HCT116 (cell line): Measurements from ENCODE around the gene CREBBP. TPM values are rescaled to one million over a fixed set of nuclear protein-coding genes. Genes with fewer than 3 reads are reported as not detected.

ENCODE experiments used
- ATAC-seq: fragments of 200-7000 bp; cut with Tn5 transposase; 2 replicates; pipeline ENCODE4 v1.9.1; 2020; ENCODE audit warnings: mild to moderate bottlenecking, moderate library complexity
- BruUV-seq: library from RNA; stranded (reverse); fragments of 400-500 nt; replicated peaks from 2 replicates; lab custom pipeline; 2021; lab: Mats Ljungman, UMichigan
- CTCF ChIA-PET: fragments of 300-600 bp; sonication (Branson Sonifier 250); formaldehyde crosslinking; loops from one replicate; lab custom pipeline; 2021; ENCODE audit warnings: antibody characterized with exemption; lab: Charles Lee
- POLR2A ChIA-PET: fragments of 300-600, 350-600 bp; sonication (Branson Sonifier 250); formaldehyde crosslinking; loops from one replicate; lab custom pipeline; 2021; ENCODE audit warnings: antibody characterized with exemption; lab: Charles Lee
- RAD21 ChIA-PET, 2 experiments: fragments of 300-600 bp; sonication (Branson Sonifier 250); formaldehyde crosslinking; loops; one replicate each; lab custom pipeline; 2023; ENCODE audit warnings: low total read pairs in 2 of 2; ENCODE audit not compliant: uncharacterized antibody in 2 of 2, unreplicated experiment in 2 of 2, low non-redundant PET in 1 of 2; lab: Charles Lee
- DNase-seq: peaks from one replicate; pipeline ENCODE4 v3.0.0-alpha.2; 2010; ENCODE audit warnings: low read depth, low spot score
- H2AFZ ChIP-seq: fragments of 200-600 bp; shearing (Covaris generic), sonication (generic); 2 replicates; pipeline ENCODE4 v1.6.1; 2017; ENCODE audit warnings: low read depth, mixed run types, mixed read lengths, antibody characterized with exemption, low read length; ENCODE audit not compliant: poor library complexity, severe bottlenecking
- H3K27ac ChIP-seq: 2 replicates; pipeline ENCODE4 v1.5.1; 2012; ENCODE audit warnings: low read depth, low read length
- H3K27me3 ChIP-seq: fragments of 200-600 bp; sonication (generic); 2 replicates; pipeline ENCODE4 v1.6.1; 2016; ENCODE audit warnings: mixed run types, low read length, mixed read lengths; ENCODE audit not compliant: insufficient read depth
- H3K36me3 ChIP-seq, 2 experiments: fragments of 200-500 bp in 1 of 2; fragments of 200-600 bp in 1 of 2; sonication (Bioruptor generic) in 1 of 2; sonication (generic) in 1 of 2; 2 replicates each; pipeline versions ENCODE4 v1.5.1 to v1.6.1; 2014 to 2016; ENCODE audit warnings: low read length in 2 of 2, inconsistent platforms in 1 of 2, mixed read lengths in 1 of 2, mixed run types in 1 of 2; ENCODE audit not compliant: insufficient read depth in 2 of 2, control insufficient read depth in 1 of 2
- H3K4me1 ChIP-seq, 2 experiments: fragments of 200-600 bp in 1 of 2; sonication (generic) in 1 of 2; 2 replicates each; pipeline versions ENCODE4 v1.5.1 to v1.6.1; 2012 to 2017; ENCODE audit warnings: low read length in 2 of 2, inconsistent platforms in 1 of 2, mild to moderate bottlenecking in 1 of 2, mixed read lengths in 1 of 2, mixed run types in 1 of 2, moderate library complexity in 1 of 2; ENCODE audit not compliant: insufficient read depth in 2 of 2, control insufficient read depth in 1 of 2
- H3K4me2 ChIP-seq: fragments of 200-600 bp; sonication (generic); 2 replicates; pipeline ENCODE4 v1.6.1; 2017; ENCODE audit warnings: mixed run types, low read length, mixed read lengths
- H3K4me3 ChIP-seq, 2 experiments: fragments of 200-600 bp in 1 of 2; sonication (generic) in 1 of 2; replicated peaks in 1 of 2; 2 replicates each; pipeline ENCODE4 v1.5.1; 2011 to 2016; ENCODE audit warnings: low read length in 2 of 2, control low read depth in 1 of 2, low read depth in 1 of 2, mild to moderate bottlenecking in 1 of 2, mixed read lengths in 1 of 2, mixed run types in 1 of 2
- H3K79me2 ChIP-seq: fragments of 200-600 bp; sonication (generic); 2 replicates; pipeline ENCODE4 v1.6.1; 2017; ENCODE audit warnings: mild to moderate bottlenecking, mixed run types, low read length, moderate library complexity, mixed read lengths; ENCODE audit not compliant: insufficient read depth
- H3K9ac ChIP-seq: fragments of 200-600 bp; sonication (generic); 2 replicates; pipeline ENCODE4 v1.6.1; 2016; ENCODE audit warnings: low read length, mixed read lengths
- H3K9me2 ChIP-seq: fragments of 200-600 bp; sonication (generic), shearing (Covaris generic); 2 replicates; pipeline ENCODE4 v1.6.1; 2017; ENCODE audit warnings: mixed run types, mild to moderate bottlenecking, moderate library complexity; ENCODE audit not compliant: insufficient read depth
- H3K9me3 ChIP-seq, 2 experiments: fragments of 200-500 bp in 1 of 2; fragments of 200-600 bp in 1 of 2; sonication (Bioruptor generic) in 1 of 2; sonication (generic) in 1 of 2; 2 replicates each; pipeline ENCODE4 v1.6.1; 2014 to 2017; ENCODE audit warnings: low read length in 2 of 2, mixed read lengths in 2 of 2, inconsistent platforms in 1 of 2, low read depth in 1 of 2, mild to moderate bottlenecking in 1 of 2, mixed run types in 1 of 2, moderate library complexity in 1 of 2; ENCODE audit not compliant: control insufficient read depth in 1 of 2, insufficient read depth in 1 of 2
- H4K20me1 ChIP-seq: fragments of 200-600 bp; sonication (generic), shearing (Covaris generic); 2 replicates; pipeline ENCODE4 v1.6.1; 2017; ENCODE audit warnings: mixed run types, mild to moderate bottlenecking, moderate library complexity; ENCODE audit not compliant: insufficient read depth
- CEBPB ChIP-seq: IDR thresholded peaks from 2 replicates; pipeline ENCODE4 v1.6.1; 2012; ENCODE audit warnings: low read depth
- CTCF ChIP-seq, 3 experiments: fragments of 200-600 bp in 1 of 3; sonication (generic) in 1 of 3; IDR thresholded peaks in 2 of 3; conservative IDR thresholded peaks in 1 of 3; 2 replicates each; pipeline ENCODE4 v1.5.1; 2012 to 2017; ENCODE audit warnings: low read depth in 2 of 3, low read length in 2 of 3, antibody characterized with exemption in 1 of 3, borderline replicate concordance in 1 of 3, control low read depth in 1 of 3, mild to moderate bottlenecking in 1 of 3, mixed read lengths in 1 of 3, mixed run types in 1 of 3, moderate library complexity in 1 of 3; ENCODE audit not compliant: insufficient read depth in 1 of 3
- EGR1 ChIP-seq: IDR thresholded peaks from 2 replicates; pipeline ENCODE4 v1.6.1; 2012; ENCODE audit warnings: low read depth
- ELF1 ChIP-seq: IDR thresholded peaks from 2 replicates; pipeline ENCODE4 v1.6.1; 2012; ENCODE audit warnings: low read depth, borderline replicate concordance
- EZH2phosphoT487 ChIP-seq: fragments of 200-600 bp; IDR thresholded peaks from 2 replicates; pipeline ENCODE4 v1.6.1; 2018; ENCODE audit warnings: antibody characterized with exemption, borderline replicate concordance
- JUND ChIP-seq: IDR thresholded peaks from 2 replicates; pipeline ENCODE4 v1.6.1; 2012
- POLR2A ChIP-seq: IDR thresholded peaks from 2 replicates; pipeline ENCODE4 v1.7.0; 2011; ENCODE audit warnings: borderline replicate concordance; ENCODE audit not compliant: insufficient read depth, insufficient read length; ENCODE audit errors: extremely low read depth
- POLR2AphosphoS5 ChIP-seq: IDR thresholded peaks from 2 replicates; pipeline ENCODE4 v1.6.1; 2011; ENCODE audit warnings: mild to moderate bottlenecking, low read depth, low read length, moderate library complexity
- RAD21 ChIP-seq: IDR thresholded peaks from 2 replicates; pipeline ENCODE4 v1.6.1; 2012; ENCODE audit warnings: low read depth, mild to moderate bottlenecking
- SIN3A ChIP-seq: IDR thresholded peaks from 2 replicates; pipeline ENCODE4 v1.6.1; 2012; ENCODE audit warnings: low read depth
- SP1 ChIP-seq: IDR thresholded peaks from 2 replicates; pipeline ENCODE4 v1.6.1; 2012; ENCODE audit warnings: low read depth
- TCF7L2 ChIP-seq: IDR thresholded peaks from 2 replicates; pipeline ENCODE4 v1.7.0; 2011; ENCODE audit warnings: borderline replicate concordance, inconsistent platforms; ENCODE audit not compliant: insufficient read depth, insufficient read length; ENCODE audit errors: extremely low read depth
- ZBTB33 ChIP-seq: IDR thresholded peaks from 2 replicates; pipeline ENCODE4 v1.6.1; 2011; ENCODE audit warnings: mild to moderate bottlenecking, low read length, moderate library complexity; ENCODE audit not compliant: insufficient replicate concordance; ENCODE audit errors: extremely low read depth
- ZFX ChIP-seq: fragments of 450-650 bp; IDR thresholded peaks from 2 replicates; pipeline ENCODE4 v1.6.1; 2017
- ZNF274 ChIP-seq: fragments of 200-500 bp; sonication (Bioruptor generic); IDR thresholded peaks from 2 replicates; pipeline ENCODE4 v1.6.1; 2014; ENCODE audit warnings: mild to moderate bottlenecking, low read depth, low read length, inconsistent platforms
- intact Hi-C: fragments of 100-400 bp; cut with micrococcal nuclease; formaldehyde crosslinking; loops from 2 replicates; pipeline ENCODE4 v1.10.0; 2022
- total RNA-seq: library from RNA; stranded (reverse); gene quantifications from one replicate; pipeline ENCODE4 v1.2.1, GENCODE V29; 2021; ENCODE audit not compliant: unreplicated experiment
- TF ChIP-seq, protein P1 (sequence below): IDR thresholded peaks from 2 replicates; pipeline ENCODE4 v1.6.1; 2012
- TF ChIP-seq, protein P2 (sequence below): IDR thresholded peaks from 2 replicates; pipeline ENCODE4 v1.6.1; 2012; ENCODE audit warnings: low read depth
- TF ChIP-seq, protein P3 (sequence below): IDR thresholded peaks from 2 replicates; pipeline ENCODE4 v1.6.1; 2012

Gene CREBBP
- total RNA-seq, 1 experiment from 2014 or later: 42.7 TPM

GRCh38 chr16:3698941-3699340 is 181.6 kb downstream of the CREBBP start:
- Histone ChIP-seq H3K9me3 (no peaks in the 10 kb centered on the region), H3K27me3 (no peaks in the 10 kb centered on the region), H3K4me1 (no peaks in the 10 kb centered on the region), H3K27ac (no peak overlapping the region), H3K9ac (no peak overlapping the region), H4K20me1 (0 out of 2 replicates have a peak, but pooled peaks cover 7% of the 10 kb centered on the region), H2AFZ (no peak overlapping the region), H3K4me3 (no peak overlapping the region), H3K79me2 (peaks cover 99% of the 10 kb centered on the region), H3K4me2 (no peak overlapping the region), H3K9me2 (no peaks in the 10 kb centered on the region), H3K36me3 (peaks cover 0 to 9% of the 10 kb centered on the region in 2 experiments)
- POLR2A ChIA-PET: no interaction called here
- intact Hi-C loops: no loop called here
- DNase-seq: no peak
- TF ChIP-seq POLR2A: no peak
- no peak for TF ChIP-seq SP1
- no peak for TF ChIP-seq ZBTB33
- TF ChIP-seq, protein P1, sequence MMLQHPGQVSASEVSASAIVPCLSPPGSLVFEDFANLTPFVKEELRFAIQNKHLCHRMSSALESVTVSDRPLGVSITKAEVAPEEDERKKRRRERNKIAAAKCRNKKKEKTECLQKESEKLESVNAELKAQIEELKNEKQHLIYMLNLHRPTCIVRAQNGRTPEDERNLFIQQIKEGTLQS: no peak
- no peak for TF ChIP-seq CEBPB
- TF ChIP-seq, protein P2, sequence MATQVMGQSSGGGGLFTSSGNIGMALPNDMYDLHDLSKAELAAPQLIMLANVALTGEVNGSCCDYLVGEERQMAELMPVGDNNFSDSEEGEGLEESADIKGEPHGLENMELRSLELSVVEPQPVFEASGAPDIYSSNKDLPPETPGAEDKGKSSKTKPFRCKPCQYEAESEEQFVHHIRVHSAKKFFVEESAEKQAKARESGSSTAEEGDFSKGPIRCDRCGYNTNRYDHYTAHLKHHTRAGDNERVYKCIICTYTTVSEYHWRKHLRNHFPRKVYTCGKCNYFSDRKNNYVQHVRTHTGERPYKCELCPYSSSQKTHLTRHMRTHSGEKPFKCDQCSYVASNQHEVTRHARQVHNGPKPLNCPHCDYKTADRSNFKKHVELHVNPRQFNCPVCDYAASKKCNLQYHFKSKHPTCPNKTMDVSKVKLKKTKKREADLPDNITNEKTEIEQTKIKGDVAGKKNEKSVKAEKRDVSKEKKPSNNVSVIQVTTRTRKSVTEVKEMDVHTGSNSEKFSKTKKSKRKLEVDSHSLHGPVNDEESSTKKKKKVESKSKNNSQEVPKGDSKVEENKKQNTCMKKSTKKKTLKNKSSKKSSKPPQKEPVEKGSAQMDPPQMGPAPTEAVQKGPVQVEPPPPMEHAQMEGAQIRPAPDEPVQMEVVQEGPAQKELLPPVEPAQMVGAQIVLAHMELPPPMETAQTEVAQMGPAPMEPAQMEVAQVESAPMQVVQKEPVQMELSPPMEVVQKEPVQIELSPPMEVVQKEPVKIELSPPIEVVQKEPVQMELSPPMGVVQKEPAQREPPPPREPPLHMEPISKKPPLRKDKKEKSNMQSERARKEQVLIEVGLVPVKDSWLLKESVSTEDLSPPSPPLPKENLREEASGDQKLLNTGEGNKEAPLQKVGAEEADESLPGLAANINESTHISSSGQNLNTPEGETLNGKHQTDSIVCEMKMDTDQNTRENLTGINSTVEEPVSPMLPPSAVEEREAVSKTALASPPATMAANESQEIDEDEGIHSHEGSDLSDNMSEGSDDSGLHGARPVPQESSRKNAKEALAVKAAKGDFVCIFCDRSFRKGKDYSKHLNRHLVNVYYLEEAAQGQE: no peak
- TF ChIP-seq ZNF274: no peak
- TF ChIP-seq, protein P3, sequence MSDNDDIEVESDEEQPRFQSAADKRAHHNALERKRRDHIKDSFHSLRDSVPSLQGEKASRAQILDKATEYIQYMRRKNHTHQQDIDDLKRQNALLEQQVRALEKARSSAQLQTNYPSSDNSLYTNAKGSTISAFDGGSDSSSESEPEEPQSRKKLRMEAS: no peak
- TF ChIP-seq ZFX: no peak
- TF ChIP-seq POLR2AphosphoS5: no peak
- TF ChIP-seq SIN3A: no peak
- TF ChIP-seq RAD21: no peak
- TF ChIP-seq EGR1: no peak
- no peak for TF ChIP-seq CTCF (IDR thresholded peaks at IDR 0.05 in 2 of 3, conservative IDR thresholded peaks at IDR 0.05 in 1 of 3; ENCODE audit: borderline replicate concordance in 1 of 3, insufficient read depth in 1 of 3, low read depth in 2 of 3, low read length in 2 of 3)
- no peak for TF ChIP-seq ELF1
- no peak for TF ChIP-seq EZH2phosphoT487
- no peak for TF ChIP-seq JUND
- TF ChIP-seq TCF7L2: no peak
- CTCF ChIA-PET: no interaction called here
- RAD21 ChIA-PET: no interaction called here
- ATAC-seq: no peak
- BruUV-seq: no TSS peak
